GM21717 (cell line): ENCODE results near the gene HSD17B8.

Experiments used
- ATAC-seq: cut with Tn5 transposase; IDR thresholded peaks from one replicate; pipeline ENCODE4 v1.9.1; 2021; ENCODE audit warnings: mild to moderate bottlenecking, moderate library complexity; ENCODE audit not compliant: unreplicated experiment

The HSD17B8 gene

DNA sequence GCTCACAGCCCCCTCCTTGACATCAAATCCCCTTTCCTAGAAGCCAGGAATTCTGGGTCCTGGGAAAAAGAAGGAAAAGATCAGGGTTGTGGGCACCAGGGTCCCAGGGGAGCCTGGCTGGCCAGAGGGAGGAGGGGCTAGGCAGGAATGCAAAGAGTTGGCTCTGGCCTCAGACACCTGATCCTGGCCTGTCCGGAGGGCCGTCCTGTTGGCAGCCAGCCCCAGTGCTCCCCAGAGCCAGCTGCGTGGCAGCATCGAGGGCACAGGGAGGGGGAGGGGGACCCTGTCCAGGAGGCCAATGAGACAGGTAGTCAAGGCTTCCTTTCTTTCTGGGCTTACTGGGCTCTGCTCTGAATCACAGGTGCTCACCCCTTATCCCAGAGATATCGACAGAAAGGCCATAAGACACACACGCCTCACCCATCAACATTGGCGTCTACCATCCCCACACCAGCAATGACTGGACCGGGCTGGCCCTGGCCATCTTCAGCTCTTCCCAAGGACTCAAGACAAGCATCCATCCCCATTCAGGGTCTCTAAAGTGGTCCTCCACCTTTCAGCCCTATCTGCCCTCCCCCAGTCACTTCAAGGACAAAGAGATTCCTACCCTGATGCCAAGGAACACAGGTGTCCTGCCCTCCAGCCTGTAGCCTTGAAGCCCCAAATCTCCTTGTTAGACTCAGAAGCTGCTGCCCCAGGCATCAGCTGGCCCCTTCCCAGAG, 12.9 kb upstream of the HSD17B8 start:
- ATAC-seq: no peak

DNA sequence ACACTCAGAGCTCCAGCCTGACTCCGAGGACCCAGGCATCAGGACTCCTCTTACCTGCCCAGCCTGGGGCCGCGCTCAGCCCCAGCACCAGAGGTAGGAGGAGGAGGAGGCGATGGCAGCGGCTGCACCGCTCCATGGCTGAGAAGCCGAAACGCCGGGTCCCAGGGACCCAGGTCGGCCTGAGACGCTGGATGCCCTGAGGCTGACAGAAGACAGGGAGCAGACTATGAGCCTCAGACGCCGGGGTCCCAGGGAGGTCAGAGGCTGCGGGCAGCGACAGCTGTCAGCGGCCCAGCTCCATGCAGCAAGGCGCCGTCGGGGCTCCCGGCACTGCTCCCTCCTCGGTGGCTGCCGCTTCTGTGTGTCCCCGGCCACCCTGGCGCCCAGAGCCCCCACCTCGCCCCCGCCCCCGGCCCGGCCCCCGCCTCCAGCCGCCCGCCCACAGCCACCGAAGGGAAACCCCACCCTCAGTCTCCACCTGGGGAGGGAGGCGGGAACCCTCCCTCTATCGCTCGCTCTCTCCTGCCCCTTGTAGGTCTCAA, 12.3 kb upstream of the HSD17B8 start, which contains the start of gene COL11A2:
Gene COL11A2, minus strand, starts transcription at position 363 of the 542 bp plus-strand sequence. Its CDS starts 227 bp downstream, at position 136.
- no peak for ATAC-seq

DNA sequence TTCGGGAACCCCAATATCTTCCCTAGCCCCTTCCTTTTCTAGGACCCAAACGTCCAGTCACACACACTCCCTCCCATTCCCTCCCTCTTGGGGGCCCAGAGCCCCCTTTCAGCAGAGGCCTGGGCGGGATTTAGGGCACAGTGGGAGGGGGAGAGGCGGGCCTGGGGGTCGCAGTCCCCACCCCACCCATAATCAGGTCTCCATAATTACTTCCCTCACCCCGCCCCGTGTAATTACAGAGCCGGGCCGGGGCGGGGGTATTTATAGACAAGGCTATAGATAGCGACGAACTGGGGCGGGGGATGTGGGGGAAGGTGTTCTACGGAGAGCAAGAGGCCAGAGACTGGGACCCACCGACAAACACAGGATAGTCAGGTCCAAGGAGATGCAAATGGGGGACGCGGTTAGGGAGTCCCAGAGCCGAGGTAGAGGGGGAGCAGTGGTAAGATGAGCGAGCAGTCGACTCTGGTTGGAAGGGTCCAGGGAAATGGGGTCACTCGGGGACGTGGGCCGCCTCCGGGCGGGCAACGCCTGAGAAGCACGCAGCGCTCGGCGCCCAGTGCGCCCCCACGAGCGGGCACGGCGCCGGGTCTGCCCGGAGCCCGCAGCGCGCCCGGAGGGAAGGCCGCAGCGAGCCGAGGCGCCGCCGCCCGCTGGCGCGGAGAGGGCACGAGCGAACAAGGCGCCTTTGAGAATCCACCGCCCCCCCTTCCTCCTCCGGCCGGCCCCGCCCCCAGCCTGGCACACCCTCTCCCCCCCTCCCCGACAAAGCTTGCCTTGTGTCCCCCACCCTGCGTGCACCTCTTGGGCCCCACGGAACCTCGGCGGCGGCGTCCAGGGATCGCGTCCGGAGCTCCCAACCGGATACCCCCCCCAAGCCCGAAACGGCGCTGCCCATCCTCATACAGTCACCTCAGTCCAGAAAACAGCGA, 11.5 kb upstream of the HSD17B8 start:
- no peak for ATAC-seq

DNA sequence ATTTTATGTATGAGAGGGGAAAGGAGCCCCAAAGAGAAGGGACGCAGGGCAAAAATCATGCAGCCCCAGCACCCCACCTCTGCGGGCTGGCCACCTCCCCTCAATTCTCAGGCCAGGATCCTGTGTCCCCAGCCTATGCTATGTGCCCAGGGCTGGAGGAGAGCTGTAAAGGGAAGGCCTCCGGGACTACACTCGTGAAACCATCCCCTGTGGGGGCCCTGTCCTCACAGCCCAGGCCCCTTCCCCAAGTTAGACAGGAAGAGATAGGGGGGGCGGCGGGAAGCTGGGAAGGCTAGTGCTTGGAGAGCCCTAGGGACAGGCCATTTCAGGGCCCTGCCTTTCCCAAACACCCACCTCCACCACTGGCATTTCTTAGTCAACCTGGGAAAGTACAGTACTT, 10.8 kb upstream of the HSD17B8 start:
- no peak for ATAC-seq

DNA sequence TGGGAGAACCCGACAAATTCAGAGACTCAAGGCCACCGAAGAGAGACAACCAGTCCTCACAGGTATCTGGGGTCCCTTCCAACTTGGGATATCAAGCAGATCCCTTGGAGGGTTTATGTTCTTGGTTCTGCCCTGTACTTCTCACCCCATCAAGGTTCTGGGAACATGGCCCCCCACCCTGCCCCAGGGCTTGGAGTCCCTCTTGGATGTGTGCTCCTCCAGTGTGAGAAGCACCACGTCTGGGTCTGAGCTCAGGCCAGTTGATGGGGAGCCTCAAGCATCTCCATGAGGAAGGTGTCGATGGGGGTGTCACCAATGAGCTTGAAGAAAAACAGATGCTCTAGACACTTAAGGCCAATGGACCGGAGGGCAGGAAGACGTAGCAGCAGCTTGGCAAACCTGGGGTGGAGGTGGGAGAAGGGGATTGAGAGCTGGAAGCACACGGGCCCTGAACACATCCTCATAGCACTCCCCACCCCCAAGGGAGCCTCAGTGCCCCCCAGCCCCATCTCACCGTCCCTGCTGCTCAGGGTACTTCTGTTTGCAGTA, 9.9 kb upstream of the HSD17B8 start:
- no peak for ATAC-seq

DNA sequence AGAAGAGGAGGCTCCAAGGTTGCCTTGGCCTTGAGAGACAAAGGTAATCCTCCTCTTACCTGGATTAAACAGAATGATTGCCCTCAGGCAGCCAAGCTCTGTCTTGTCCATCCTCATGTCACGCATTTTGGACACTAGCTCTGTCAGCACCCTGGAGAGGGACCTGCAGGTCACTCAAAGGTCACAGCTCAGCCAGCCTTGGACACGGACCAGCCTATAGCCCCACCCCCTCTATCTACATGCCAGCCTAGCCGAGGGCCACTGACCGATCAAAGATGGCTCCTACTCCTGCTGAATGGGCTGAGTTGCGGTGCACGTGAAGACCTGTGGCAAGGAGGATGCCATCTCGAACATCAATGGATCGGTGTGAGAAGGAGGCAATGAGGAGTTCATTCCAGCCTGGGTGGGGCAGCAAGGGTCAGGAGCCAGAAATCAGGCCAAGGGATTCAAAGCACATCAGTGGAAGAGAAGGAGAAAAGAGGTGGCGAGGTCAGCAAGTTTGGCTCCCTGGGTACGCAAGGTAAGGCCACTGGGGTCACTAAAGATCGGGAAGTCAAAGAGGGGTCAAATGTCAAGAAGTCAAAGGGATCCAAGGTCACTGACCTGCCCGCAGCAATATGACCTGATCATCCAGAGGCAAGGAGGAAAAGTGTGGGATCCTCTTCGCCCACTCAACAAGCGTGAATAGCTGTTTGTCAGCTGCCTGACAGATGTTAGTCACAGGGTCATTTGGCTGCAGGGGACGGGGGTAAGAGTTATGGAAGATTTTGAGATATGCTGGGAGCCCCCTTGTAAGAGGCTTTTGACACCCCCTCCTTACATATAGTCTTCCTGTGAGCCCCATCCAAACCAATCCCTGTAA, 8.9 kb upstream of the HSD17B8 start:
- ATAC-seq: no peak

DNA sequence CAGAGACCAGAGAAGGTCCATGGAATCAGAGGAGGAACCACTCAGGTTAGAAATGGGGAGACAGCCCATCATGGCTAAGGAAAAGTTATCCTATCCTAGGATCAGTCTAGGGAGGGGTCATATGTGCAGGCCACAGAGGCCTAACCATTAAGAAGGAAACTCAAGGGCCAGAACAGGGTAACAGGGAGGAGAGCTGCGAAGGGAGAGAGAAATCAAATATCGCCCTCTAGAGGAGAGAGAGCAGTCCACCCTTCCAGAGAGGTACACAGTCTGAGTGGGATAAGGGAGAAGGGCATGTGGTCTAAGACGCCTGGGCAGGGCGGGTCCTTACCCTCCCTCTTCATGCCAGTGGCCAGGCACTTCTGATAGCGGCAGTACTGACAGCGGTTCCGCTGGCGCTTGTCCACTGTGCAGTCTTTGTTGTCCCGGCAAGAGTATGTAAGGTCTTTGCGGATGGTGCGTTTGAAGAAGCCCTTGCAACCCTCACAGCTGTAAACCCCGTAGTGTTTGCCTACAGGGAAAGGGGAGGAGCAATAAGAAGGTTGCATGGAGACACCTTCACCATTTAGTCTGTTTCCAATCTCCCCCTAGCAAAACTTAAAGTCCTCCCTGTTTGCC, 6.9 kb upstream of the HSD17B8 start:
- ATAC-seq: no peak

DNA sequence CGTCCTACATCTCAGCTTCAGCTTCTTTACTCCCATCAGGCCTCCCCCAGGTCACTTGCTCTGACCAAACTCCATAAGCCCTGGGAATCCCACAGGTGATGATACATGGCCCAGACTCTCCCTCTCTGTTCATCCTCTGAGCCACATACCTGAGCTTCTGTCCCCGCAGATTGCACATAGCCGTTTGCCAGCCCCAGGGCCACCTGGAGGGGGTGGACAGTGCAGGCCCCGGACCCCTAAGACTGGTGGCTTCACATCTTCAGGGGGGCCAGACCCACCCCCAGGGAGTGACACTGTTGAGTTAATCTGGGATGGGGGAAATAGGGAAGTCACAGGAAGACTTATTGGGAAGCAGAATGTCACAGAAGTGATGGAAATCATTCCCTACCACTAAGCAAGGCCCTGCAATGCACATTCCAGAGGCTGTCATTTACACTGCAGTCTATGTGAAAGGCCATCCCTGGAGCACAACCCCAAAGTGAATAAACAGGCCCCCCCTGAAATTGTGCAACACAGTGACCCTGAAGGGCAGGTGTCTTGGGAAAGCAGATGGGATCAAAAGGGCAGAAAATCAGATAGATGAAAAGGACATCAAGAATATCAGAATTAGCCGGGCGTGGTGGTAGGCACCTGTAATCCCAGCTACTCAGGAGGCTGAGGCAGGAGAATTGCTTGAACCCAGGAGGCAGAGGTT, 6.1 kb upstream of the HSD17B8 start:
- ATAC-seq: no peak

DNA sequence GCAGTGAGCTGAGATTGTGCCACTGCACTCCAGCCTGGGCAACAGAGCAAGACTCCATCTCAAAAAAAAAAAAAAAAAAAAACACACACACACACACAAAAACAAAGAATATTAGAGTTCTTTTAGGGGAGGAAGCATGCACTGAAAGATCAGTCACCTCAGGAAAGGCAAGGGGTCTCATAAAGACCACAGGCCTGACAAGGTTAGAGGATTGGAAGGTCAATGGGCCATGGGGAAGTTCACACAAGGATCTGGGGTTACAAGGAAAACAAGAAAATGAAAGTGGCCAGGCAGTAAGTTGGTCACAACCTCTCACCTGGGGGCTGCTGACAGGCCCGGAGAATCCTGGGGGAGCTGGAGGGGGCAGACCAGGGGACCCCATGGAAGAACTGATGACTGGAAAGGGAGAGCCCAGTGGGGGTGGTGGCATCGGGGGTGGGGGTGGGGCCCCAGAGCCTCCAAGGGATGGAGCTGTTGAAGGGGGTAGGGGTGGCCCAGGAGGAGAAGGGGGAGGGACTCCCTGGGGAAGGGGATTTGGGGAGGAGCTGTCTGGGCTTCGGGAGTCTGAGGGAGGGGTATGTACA, 5.5 kb upstream of the HSD17B8 start:
- no peak for ATAC-seq

DNA sequence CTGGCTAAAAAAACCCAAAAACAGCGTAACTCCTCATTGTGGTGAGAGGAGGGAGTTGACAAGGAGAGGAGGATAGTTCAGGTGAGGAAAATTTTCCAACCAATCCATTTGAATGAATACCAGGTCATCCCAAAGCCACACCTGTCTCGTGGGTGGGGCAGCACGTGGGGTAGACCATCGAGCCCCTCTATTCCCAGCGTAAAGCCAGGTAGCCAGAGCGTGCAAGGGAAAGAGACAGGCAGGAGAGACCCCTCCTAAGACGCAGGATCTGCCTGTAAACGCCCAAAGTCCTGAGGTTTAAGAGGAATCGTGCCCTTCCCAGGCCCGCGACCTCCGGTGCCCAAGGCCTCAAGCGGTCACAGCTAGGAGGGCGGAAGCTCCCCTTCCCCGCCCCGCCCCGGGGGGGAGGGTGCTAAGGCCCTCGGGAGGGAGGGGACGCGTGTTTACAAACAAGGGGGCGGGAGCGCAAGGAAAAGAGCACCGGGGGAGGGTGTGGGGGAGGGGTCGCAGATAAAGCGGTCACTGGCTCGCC, 4.7 kb upstream of the HSD17B8 start:
- peak; percentile 26 for ATAC-seq

DNA sequence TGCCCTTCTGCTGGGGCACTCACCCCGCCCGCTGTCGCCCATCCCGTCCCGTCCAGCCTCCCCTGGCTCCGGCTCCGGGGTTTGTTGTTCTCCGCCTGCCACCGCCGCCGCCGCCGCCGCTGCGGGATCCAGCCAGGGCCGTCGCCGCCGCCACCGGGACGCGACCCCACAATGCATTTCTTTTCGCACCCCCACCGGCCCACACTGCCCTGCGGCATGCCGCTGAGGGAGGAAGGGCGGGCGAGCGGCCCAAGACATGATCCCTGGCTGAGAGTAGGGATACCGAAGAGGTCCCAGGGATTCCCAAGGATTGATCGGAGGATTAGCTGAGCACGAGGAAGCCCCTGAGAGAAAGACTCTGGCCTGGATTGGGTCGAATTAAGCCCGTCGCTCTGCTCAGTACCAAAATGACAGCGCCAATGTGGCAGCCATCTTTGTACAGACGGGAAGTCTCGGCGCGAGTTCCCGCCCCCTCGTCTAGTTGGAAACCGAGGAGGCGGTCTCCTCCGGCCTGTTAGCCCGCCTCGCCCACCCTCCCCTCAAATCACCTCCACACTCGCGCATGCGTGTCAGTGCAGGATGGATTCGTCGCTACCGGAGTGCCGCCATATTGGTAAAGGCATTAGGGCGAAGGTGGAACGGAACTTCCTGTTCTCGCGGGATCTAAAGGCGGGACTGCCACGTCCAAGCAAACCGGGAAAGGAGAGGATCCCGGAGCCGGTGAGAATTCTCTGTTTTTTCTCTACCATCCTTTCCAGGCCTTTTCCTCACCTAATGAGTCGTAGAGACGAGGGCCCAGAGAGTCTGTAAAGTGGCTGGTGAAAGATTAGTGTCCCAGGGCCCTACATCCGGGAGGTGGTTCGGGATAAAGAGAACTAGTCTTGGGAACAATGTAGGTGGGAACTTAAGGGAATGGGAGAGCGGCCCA, 4.0 kb upstream of the HSD17B8 start, which contains the start of the genes RXRB and SLC39A7:
Gene RXRB, minus strand, starts transcription at position 447 of the 928 bp plus-strand sequence. Its CDS starts 189 bp downstream, at position 258.
Gene SLC39A7, plus strand, starts transcription at position 649 of the 928 bp plus-strand sequence. CDS start 379 bp downstream, outside the sequence.
- ATAC-seq: peak; percentile 42

DNA sequence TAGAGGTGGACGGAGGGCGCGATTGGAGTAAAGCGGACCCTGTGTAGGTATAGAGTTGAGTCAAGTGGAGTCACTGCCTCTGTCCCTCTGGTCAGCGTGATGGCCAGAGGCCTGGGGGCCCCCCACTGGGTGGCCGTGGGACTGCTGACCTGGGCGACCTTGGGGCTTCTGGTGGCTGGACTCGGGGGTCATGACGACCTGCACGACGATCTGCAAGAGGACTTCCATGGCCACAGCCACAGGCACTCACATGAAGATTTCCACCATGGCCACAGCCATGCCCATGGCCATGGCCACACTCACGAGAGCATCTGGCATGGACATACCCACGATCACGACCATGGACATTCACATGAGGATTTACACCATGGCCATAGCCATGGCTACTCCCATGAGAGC, 3.3 kb upstream of the HSD17B8 start:
- peak; percentile 2 for ATAC-seq

DNA sequence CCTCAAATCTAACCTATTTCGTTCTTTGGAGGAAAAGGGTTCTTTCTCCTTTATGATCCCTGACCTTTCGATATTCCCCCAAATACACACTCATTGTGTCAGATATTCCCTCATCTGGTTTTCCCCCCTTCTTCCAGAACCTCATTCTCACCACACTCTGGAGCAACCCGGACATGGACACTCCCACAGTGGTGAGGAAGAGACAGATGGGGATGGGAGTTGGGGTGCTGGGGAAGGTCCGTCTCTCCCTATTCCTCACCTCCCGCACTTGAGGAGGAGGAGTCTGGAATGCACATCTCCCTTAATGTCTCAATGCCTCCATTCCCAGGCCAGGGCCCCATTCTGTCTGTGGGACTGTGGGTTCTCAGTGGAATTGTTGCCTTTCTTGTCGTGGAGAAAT, 2.5 kb upstream of the HSD17B8 start:
- no peak for ATAC-seq

DNA sequence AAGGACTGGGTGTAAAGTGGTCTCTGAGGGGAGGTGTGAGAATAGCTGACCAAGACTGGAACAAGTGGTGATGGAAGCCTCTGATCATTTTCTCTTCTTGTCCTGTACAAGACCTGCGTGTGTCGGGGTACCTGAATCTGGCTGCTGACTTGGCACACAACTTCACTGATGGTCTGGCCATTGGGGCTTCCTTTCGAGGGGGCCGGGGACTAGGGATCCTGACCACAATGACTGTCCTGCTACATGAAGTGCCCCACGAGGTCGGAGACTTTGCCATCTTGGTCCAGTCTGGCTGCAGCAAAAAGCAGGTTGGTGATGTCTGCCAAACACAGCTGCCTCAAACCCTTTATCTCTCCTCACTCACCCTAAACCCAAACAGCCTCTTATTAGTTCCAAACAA, 1.7 kb upstream of the HSD17B8 start:
- ATAC-seq: no peak

DNA sequence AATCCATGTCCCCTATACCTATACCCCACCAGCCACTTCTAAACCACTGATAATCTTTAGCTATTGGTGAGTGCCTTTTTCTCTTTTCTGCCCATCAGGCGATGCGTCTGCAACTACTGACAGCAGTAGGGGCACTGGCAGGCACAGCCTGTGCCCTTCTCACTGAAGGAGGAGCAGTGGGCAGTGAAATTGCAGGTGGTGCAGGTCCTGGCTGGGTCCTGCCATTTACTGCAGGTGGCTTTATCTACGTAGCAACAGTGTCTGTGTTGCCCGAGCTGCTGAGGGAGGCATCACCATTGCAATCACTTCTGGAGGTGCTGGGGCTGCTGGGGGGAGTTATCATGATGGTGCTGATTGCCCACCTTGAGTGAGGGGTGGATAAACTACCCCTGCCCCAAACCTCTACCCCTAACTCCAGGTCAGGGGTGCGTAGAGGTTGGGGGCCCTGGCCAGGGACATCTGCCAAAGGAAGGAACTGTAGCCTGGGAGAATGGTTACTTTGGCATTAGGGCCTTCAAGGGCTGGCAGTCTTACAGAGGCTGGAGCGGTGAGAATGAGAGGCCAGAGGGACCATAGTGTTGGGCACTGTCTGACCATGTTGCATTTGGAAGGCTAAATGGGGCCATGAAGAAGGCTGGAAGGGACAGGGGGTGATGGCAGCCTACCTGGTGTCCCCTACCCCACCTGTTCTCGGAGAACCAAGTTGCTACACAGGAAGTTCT, 851 bp upstream of the HSD17B8 start:
- ATAC-seq: no peak

DNA sequence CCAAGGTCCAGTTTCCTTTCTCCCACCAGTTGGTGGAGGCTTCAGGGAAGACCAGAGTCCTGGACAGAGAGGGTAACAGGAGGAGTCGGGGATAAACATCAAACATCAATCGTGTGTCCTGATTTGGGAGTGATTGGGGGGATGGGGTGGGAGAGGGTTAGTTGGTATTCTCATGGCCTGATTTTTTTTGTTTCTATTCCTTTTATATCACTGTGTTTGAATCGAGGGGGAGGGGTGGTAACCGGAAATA, 365 bp upstream of the HSD17B8 start:
- ATAC-seq: no peak
